Activated CD4-positive, alpha-beta memory T cell treated with anti-CD3 and anti-CD28 coated beads for 36 hours (primary cell): ENCODE results near the gene ESD. TPM values are rescaled to one million over a fixed set of nuclear protein-coding genes. Genes with fewer than 3 reads are reported as not detected.
"Not testable (repeated sequence)": the region's sequence is repeated elsewhere in the genome, so short reads cannot be mapped to it uniquely, and the experiment has no call there.

Source experiments
- CTCF ChIA-PET: fragments of 350-600 bp; sonication (Branson Sonifier 250); formaldehyde crosslinking; loops from one replicate; lab custom pipeline; 2021; ENCODE audit warnings: antibody characterized with exemption, inconsistent platforms; lab: Charles Lee
- POLR2A ChIA-PET: fragments of 350-600 bp; sonication (Branson Sonifier 250); formaldehyde crosslinking; loops from one replicate; lab custom pipeline; 2021; ENCODE audit warnings: antibody characterized with exemption; lab: Charles Lee
- DNase-seq: peaks from one replicate; pipeline ENCODE4 v3.0.0-alpha.2; 2020
- H3K27ac Mint-ChIP-seq: one replicate; pipeline ENCODE4 v1.8.0; 2021; ENCODE audit warnings: mixed read lengths
- H3K27me3 Mint-ChIP-seq: one replicate; pipeline ENCODE4 v1.8.0; 2021; ENCODE audit warnings: mixed read lengths
- H3K36me3 Mint-ChIP-seq: one replicate; pipeline ENCODE4 v1.8.0; 2021; ENCODE audit warnings: mixed read lengths
- H3K4me1 Mint-ChIP-seq: one replicate; pipeline ENCODE4 v1.8.0; 2021; ENCODE audit warnings: low read depth, mixed read lengths
- H3K4me3 Mint-ChIP-seq: one replicate; pipeline ENCODE4 v1.8.0; 2021; ENCODE audit warnings: mild to moderate bottlenecking, mixed read lengths
- H3K9me3 Mint-ChIP-seq: one replicate; pipeline ENCODE4 v1.8.0; 2021; ENCODE audit warnings: mixed read lengths
- intact Hi-C: fragments of 100-400 bp; cut with micrococcal nuclease; formaldehyde crosslinking; loops from one replicate; pipeline ENCODE4 v1.15.1; 2023
- total RNA-seq, 2 experiments: library from RNA; stranded (reverse); gene quantifications; one replicate each; pipeline ENCODE4 v1.2.3, GENCODE V29; 2021

The ESD gene
- total RNA-seq, 2 experiments from 2014 or later, result 137 to 146 TPM

DNA sequence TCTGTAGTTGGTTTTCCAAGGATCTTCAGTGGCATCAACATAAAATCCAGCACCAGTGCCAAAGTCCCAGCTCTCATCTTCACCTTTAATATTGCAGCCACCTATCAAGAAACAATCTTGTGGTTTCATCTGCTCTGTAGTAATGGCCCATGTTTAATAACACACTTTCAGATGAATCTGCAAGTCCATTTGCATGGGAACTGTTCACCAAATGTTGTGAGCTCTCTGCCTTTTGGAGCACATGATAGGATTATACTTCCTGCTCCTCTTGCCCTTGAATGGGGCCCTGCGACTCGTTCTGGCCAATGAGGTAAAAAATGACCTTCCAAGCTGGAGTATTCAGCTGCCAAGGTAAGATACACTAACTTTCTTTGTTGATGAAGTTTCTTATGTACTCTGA lies 14.3 kb downstream of the ESD start:
- POLR2A ChIA-PET, result no interaction called here
- no peak for DNase-seq
- H3K9me3 Mint-ChIP-seq, result no peaks in the 10 kb centered on the region
- H3K36me3 Mint-ChIP-seq, result peaks cover 46% of the 10 kb centered on the region
- H3K27me3 Mint-ChIP-seq, result no peaks in the 10 kb centered on the region
- CTCF ChIA-PET, result no interaction called here
- intact Hi-C loops, result no loop called here
- no peak overlapping the region for H3K4me3 Mint-ChIP-seq
- H3K4me1 Mint-ChIP-seq, result no peaks in the 10 kb centered on the region
- no peak overlapping the region for H3K27ac Mint-ChIP-seq

DNA sequence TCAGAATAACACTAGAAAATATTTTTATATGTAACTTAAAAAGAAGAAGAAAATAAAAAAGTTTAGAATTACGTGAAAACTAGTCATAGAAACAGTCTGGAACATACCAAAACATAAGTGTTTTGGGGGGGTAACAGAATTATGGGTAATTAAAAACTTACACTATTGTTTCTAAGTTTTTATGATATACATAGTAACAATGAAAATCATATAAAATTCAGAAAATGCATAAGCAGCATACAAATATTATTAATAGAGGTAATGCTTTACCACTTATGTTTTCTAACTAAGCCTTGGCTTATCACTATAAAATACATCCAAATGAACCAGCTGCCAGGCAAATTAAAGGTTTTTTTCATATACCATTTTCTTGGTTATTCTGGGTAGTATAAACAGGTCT lies 14.9 kb downstream of the ESD start:
- Mint-ChIP-seq H3K36me3 (peaks cover 45% of the 10 kb centered on the region), H3K4me1 (no peaks in the 10 kb centered on the region), H3K9me3 (no peaks in the 10 kb centered on the region), H3K27ac (no peak overlapping the region), H3K4me3 (no peak overlapping the region), H3K27me3 (no peaks in the 10 kb centered on the region)
- CTCF ChIA-PET, result interaction anchor here (1.1 kb wide), 1 partner anchor 230 kb away, joined by 3 read pairs; no protein-coding TSS in a partner anchor
- intact Hi-C loops, result no loop called here
- POLR2A ChIA-PET, result no interaction called here
- no peak for DNase-seq

DNA sequence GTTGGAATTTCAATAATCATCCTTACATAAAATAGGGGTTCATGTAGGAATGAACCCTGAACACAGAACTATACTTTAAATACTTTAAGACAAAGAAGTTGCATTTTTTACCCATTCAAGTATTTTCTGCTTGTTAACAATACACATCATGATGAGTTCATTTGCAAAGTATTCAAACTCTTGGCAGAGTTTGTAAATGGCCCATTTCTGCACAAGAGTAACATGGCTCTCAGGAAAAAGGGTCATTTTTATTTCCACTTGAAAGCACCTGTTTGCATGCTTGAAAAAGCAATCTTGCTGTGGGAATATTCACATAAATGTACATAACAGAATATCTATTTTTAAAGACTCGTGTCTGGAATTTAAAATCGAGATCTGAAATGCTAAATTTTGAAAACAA lies 18.1 kb downstream of the ESD start:
- H3K4me3 Mint-ChIP-seq, result no peak overlapping the region
- peaks cover 47% of the 10 kb centered on the region for H3K36me3 Mint-ChIP-seq
- no peak overlapping the region for H3K27ac Mint-ChIP-seq
- H3K27me3 Mint-ChIP-seq, result no peaks in the 10 kb centered on the region
- no peaks in the 10 kb centered on the region for H3K4me1 Mint-ChIP-seq
- no peaks in the 10 kb centered on the region for H3K9me3 Mint-ChIP-seq
- intact Hi-C loops, result no loop called here
- CTCF ChIA-PET, result no interaction called here
- POLR2A ChIA-PET, result no interaction called here
- DNase-seq, result no peak

DNA sequence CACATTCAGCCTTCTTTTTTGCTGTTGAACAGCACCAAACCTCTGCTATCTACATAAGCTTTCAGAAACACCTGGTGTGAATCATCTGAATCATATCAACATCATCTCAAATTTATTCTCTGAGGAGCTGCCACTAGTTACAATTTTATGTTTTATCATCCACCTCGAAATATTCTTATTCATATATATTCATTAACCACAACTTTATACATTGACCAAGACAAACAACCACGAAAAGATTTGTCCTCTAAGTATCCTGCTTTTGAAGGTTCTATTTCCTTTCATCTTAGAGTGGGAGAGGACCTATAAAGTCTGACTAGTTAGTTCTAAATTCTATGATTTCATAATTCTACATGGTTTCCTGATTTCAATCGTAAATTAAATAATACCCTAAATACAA lies 18.9 kb downstream of the ESD start:
- no peaks in the 10 kb centered on the region for H3K9me3 Mint-ChIP-seq
- H3K27me3 Mint-ChIP-seq, result no peaks in the 10 kb centered on the region
- H3K27ac Mint-ChIP-seq, result no peak overlapping the region
- intact Hi-C loops, result no loop called here
- H3K4me1 Mint-ChIP-seq, result no peaks in the 10 kb centered on the region
- peaks cover 54% of the 10 kb centered on the region for H3K36me3 Mint-ChIP-seq
- ChIA-PET CTCF (interaction anchor here (1.4 kb wide), 1 partner anchor 227 kb away, joined by 6 read pairs; no protein-coding TSS in a partner anchor), POLR2A (no interaction called here)
- H3K4me3 Mint-ChIP-seq, result no peak overlapping the region
- no peak for DNase-seq

DNA sequence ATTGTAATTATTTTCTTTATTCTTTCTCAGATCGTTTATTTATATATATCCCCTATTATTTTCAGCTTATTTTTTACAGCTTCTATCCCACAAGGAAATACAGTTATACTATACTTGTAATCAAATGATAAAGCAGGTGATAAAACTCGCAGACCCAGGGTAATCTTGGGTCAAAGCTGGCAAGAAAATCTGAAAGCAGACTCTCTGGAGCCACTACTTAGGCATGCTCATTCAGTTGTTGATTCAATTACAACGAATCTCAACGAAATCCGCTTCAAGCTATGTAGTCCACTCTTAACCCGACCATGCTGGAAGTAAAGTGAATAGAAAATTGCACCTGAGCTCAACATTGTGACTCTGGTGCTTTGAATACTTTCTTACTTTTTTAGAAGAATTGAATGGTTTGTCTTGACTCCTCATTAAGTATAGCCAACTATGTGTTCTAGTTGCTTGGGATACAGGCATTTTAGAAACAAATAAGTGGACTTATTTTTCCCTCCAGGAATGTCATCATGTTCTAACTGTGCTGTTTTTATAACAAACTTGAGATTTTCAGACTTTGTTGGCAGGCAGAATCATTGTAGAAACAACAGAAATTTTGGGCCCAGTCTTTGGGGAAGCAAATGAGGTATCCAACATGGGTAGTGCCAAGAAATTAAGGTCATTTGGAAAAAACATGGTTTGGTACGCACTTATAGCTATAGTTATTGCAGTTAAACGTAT lies 21.4 kb downstream of the ESD start:
- Mint-ChIP-seq H3K4me1 (no peaks in the 10 kb centered on the region), H3K27ac (no peak overlapping the region), H3K4me3 (no peak overlapping the region), H3K9me3 (no peaks in the 10 kb centered on the region), H3K36me3 (peaks cover 57% of the 10 kb centered on the region), H3K27me3 (no peaks in the 10 kb centered on the region)
- POLR2A ChIA-PET, result no interaction called here
- CTCF ChIA-PET, result interaction anchor here (1.0 kb wide), 1 partner anchor 224 kb away, joined by 4 read pairs; no protein-coding TSS in a partner anchor
- intact Hi-C loops, result no loop called here
- DNase-seq, result no peak

DNA sequence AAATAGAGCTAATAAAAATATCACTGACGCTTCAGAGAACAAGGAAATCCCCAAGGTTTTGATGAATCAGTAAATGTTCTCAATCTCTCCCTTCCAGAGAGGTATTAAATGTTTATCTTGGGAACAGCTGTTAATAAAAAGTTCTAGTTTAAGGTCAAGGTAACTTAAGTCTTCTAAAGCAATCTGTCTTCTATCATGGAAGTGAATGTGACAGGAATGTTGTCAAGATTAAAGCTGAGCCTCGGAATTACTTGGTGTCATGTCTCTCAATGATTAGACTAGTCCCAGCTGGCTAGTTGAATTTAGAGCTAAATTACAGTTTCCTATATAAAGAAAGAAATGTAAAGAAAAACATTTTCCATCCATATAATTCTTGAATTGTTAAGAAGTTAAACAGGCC lies 23.4 kb downstream of the ESD start:
- no peaks in the 10 kb centered on the region for H3K9me3 Mint-ChIP-seq
- no peak overlapping the region for H3K4me3 Mint-ChIP-seq
- POLR2A ChIA-PET, result no interaction called here
- no peaks in the 10 kb centered on the region for H3K27me3 Mint-ChIP-seq
- no peaks in the 10 kb centered on the region for H3K4me1 Mint-ChIP-seq
- CTCF ChIA-PET, result interaction anchor here (0.7 kb wide), 1 partner anchor 17 kb away, joined by 3 read pairs; no protein-coding TSS in a partner anchor
- intact Hi-C loops, result no loop called here
- no peak for DNase-seq
- H3K27ac Mint-ChIP-seq, result no peak overlapping the region
- peaks cover 58% of the 10 kb centered on the region for H3K36me3 Mint-ChIP-seq

DNA sequence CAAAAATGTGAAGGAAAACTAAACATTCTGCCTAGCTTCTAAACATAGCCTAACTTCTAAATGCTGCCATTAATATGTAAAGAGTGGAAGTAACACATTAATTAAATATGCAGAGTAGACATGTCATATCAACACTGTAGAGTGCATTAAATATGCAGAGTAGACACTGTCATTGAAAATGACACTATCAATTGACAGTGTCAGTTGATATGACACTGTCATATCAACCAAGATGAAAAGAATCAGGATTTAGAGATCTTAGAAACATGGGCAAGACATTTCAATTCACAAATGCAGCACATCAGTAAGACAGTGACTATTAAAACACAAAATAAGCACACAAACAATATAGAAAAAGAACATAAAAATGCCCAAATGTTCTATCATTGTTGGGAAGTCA lies 25.3 kb downstream of the ESD start:
- intact Hi-C loops, result no loop called here
- Mint-ChIP-seq H3K4me3 (no peak overlapping the region), H3K9me3 (no peaks in the 10 kb centered on the region), H3K27me3 (no peaks in the 10 kb centered on the region), H3K4me1 (no peaks in the 10 kb centered on the region), H3K36me3 (peaks cover 51% of the 10 kb centered on the region), H3K27ac (no peak overlapping the region)
- POLR2A ChIA-PET, result no interaction called here
- CTCF ChIA-PET, result no interaction called here
- DNase-seq, result no peak

DNA sequence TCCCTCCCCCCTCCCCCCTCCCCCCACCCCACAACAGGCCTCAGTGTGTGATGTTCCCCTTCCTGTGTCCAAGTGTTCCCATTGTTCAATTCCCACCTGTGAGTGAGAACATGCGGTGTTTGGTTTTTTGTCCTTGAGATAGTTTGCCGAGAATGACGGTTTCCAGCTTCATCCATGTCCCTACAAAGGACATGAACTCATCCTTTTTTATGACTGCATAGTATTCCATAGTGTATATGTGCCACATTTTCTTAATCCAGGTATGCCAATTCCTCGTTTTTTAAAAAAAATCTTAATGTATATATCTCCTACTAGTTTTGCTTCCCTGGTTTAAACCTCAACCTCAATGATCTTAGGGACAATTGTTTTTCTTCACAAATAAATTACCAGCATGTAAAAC lies 27.0 kb downstream of the ESD start:
- POLR2A ChIA-PET, DNase-seq, H3K27me3 Mint-ChIP-seq, H3K4me1 Mint-ChIP-seq, intact Hi-C loops, H3K27ac Mint-ChIP-seq, H3K4me3 Mint-ChIP-seq, H3K9me3 Mint-ChIP-seq: not testable (repeated sequence)
- H3K36me3 Mint-ChIP-seq, result peaks cover 40% of the 10 kb centered on the region
- CTCF ChIA-PET, result interaction anchor here (1.6 kb wide), 1 partner anchor 218 kb away, joined by 3 read pairs; no protein-coding TSS in a partner anchor

DNA sequence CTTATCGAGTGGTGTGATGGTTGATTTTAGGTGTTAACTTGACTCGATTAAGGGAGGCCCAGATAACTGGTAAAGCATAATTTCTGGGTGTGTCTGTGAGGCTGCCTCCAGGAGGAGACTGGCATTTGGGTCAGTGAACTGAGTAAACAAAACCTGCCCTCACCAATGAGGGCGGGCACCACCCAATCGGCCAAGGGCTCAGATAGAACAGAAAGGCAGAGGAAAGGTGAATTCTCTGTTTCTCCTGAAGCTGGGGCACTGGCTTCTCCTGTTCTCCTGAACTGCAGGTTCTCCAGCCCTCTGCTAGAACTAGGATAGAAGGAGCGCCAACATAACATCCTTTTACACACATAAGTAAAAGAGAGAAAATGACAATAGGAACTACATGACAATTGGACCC lies 35.1 kb downstream of the ESD start:
- ChIA-PET POLR2A (no interaction called here), CTCF (no interaction called here)
- Mint-ChIP-seq H3K4me1 (no peaks in the 10 kb centered on the region), H3K27ac (no peak overlapping the region), H3K9me3 (no peaks in the 10 kb centered on the region), H3K36me3 (no peaks in the 10 kb centered on the region), H3K4me3 (no peak overlapping the region), H3K27me3 (no peaks in the 10 kb centered on the region)
- intact Hi-C loops, result no loop called here
- DNase-seq, result no peak

DNA sequence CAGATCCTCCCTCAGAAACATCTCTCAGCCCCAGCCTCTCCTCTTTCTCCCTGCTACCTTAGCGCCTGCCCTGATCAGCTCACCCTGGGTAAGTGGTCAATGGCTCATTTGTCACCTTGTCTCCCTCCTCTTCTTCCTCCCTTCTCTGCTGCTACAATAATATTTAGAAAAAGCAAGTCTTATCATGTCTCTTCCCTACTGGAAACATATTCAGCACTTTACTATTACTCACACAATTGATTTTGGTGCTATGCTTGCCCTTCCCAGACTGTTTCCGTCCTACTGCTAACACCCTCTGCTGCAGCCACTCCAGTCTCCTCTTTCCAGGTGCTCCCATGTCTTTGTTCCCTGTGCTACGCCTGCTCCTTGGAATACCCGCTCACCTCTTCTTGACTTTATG lies 35.8 kb downstream of the ESD start:
- Mint-ChIP-seq H3K36me3 (no peaks in the 10 kb centered on the region), H3K27me3 (no peaks in the 10 kb centered on the region), H3K4me1 (no peaks in the 10 kb centered on the region), H3K27ac (no peak overlapping the region), H3K9me3 (no peaks in the 10 kb centered on the region), H3K4me3 (no peak overlapping the region)
- DNase-seq, result no peak
- intact Hi-C loops, result no loop called here
- CTCF ChIA-PET, result no interaction called here
- POLR2A ChIA-PET, result no interaction called here

DNA sequence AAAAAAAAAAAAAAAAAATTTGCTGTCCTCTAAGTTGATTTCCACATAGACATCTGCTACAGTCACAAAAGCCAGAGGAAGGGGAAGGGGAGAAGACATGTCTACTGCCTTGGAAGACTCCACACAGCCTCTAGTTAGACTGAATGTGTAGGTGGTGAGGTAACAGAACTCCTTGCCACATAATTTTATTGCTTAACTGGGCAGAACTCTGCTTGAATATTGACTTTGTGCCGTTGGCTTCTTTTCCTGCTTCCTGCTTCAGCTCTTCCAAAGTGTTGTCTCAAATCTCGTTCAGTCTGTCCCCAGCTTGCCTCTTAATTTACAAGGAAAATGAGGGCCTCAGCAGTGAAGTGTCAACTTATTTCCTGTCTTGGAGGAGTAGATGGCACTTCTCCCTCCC lies 37.1 kb downstream of the ESD start:
- DNase-seq, result no peak
- Mint-ChIP-seq H3K4me1 (no peaks in the 10 kb centered on the region), H3K9me3 (no peaks in the 10 kb centered on the region), H3K27ac (no peak overlapping the region), H3K4me3 (no peak overlapping the region), H3K36me3 (no peaks in the 10 kb centered on the region), H3K27me3 (no peaks in the 10 kb centered on the region)
- intact Hi-C loops, result no loop called here
- ChIA-PET CTCF (no interaction called here), POLR2A (no interaction called here)

DNA sequence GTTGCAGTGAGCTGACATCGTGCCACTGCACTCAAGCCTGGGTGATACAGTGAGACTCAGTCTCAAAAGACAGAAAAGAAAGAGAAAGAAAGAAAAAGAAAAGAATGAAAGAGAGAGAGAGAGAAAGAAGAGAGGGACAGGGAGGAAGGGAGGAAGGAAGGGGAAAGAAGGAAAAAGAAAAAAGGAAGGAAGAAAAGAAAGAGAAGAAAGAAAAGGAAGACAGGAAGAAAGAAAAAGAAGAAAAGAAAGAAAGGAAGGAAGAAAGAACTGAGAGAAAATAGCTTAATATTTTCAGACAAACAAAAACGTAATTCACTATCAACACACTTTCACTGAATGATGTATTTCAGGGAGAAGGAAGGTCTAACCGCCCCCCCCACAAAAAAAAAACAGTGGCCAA lies 39.3 kb downstream of the ESD start:
- DNase-seq, result no peak
- POLR2A ChIA-PET, result no interaction called here
- H3K27me3 Mint-ChIP-seq, result no peaks in the 10 kb centered on the region
- no peaks in the 10 kb centered on the region for H3K4me1 Mint-ChIP-seq
- no peak overlapping the region for H3K27ac Mint-ChIP-seq
- no peaks in the 10 kb centered on the region for H3K36me3 Mint-ChIP-seq
- H3K9me3 Mint-ChIP-seq, result no peaks in the 10 kb centered on the region
- CTCF ChIA-PET, result no interaction called here
- H3K4me3 Mint-ChIP-seq, result no peak overlapping the region
- intact Hi-C loops, result no loop called here

DNA sequence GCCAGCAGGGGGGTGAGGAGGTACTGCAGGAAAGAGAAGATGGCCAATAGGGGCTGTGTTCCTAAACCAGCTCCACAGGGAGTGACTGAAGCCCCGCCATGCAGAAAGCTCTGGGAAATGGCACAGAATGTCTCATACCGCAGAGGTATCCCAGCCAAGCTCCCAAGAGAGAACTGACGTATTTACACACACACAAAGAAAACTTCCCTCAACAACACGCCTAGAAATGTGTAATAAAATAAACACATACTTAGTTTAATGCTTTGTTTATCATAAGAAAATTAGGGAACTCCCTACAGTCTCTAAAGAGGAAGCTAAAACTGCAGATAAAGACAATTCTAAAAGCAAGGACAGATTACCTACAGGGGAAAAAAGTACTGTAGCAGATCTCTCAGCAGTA lies 40.0 kb downstream of the ESD start:
- Mint-ChIP-seq H3K9me3 (no peaks in the 10 kb centered on the region), H3K4me3 (no peak overlapping the region), H3K27ac (no peak overlapping the region), H3K27me3 (no peaks in the 10 kb centered on the region), H3K36me3 (peaks cover 2% of the 10 kb centered on the region), H3K4me1 (peaks cover 3% of the 10 kb centered on the region)
- ChIA-PET CTCF (no interaction called here), POLR2A (no interaction called here)
- intact Hi-C loops, result no loop called here
- DNase-seq, result no peak
